DOHH2 (cell line): ENCODE results near the gene LMTK2.
A peak's percentile ranks its signal among the peaks of the same experiment; 100 is the strongest.

Experiments
- H3F3A ChIP-seq: fragments of 200-600 bp; sonication (generic), shearing (Covaris generic); 2 replicates; pipeline ENCODE4 v1.6.0; 2016; ENCODE audit warnings: antibody characterized with exemption, mild to moderate bottlenecking; ENCODE audit not compliant: control insufficient read depth, insufficient read depth
- H3K27ac ChIP-seq: fragments of 200-600 bp; sonication (generic); 2 replicates; pipeline ENCODE4 v1.5.1; 2014; ENCODE audit warnings: low read depth, mild to moderate bottlenecking, low read length, moderate library complexity
- H3K27me3 ChIP-seq: fragments of 200-600 bp; sonication (generic); 2 replicates; pipeline ENCODE4 v1.6.1; 2014; ENCODE audit warnings: mild to moderate bottlenecking, low read length, mixed read lengths; ENCODE audit not compliant: control insufficient read depth
- H3K36me3 ChIP-seq: fragments of 200-600 bp; sonication (generic); 2 replicates; pipeline ENCODE4 v1.6.1; 2014; ENCODE audit warnings: mild to moderate bottlenecking, low read length, moderate library complexity, mixed read lengths; ENCODE audit not compliant: control insufficient read depth
- H3K4me1 ChIP-seq: fragments of 200-600 bp; sonication (generic); 2 replicates; pipeline ENCODE4 v1.6.1; 2014; ENCODE audit warnings: mild to moderate bottlenecking, low read length, mixed read lengths; ENCODE audit not compliant: control insufficient read depth
- H3K4me2 ChIP-seq: fragments of 200-600 bp; sonication (generic); 2 replicates; pipeline ENCODE4 v1.6.0; 2014; ENCODE audit warnings: mild to moderate bottlenecking, low read length, moderate library complexity
- H3K4me3 ChIP-seq: fragments of 200-600 bp; sonication (generic); 2 replicates; pipeline ENCODE4 v1.5.1; 2014; ENCODE audit warnings: mild to moderate bottlenecking, low read length, mixed read lengths
- H3K79me2 ChIP-seq: fragments of 200-600 bp; sonication (generic); 2 replicates; pipeline ENCODE4 v1.6.1; 2014; ENCODE audit warnings: mild to moderate bottlenecking, low read length, mixed read lengths; ENCODE audit not compliant: control insufficient read depth
- H3K9me2 ChIP-seq: fragments of 200-600 bp; sonication (generic); replicated peaks from 2 replicates; pipeline ENCODE4 v1.6.1; 2014; ENCODE audit warnings: mild to moderate bottlenecking, low read length, mixed read lengths; ENCODE audit not compliant: control insufficient read depth
- H3K9me3 ChIP-seq: fragments of 200-600 bp; sonication (generic); 2 replicates; pipeline ENCODE4 v1.6.1; 2014; ENCODE audit warnings: antibody characterized with exemption, low read length, mixed read lengths; ENCODE audit not compliant: control insufficient read depth, insufficient read depth
- H4K20me1 ChIP-seq: fragments of 200-600 bp; sonication (generic); 2 replicates; pipeline ENCODE4 v1.6.0; 2014; ENCODE audit warnings: low read depth, mild to moderate bottlenecking, antibody characterized with exemption, low read length, moderate library complexity; ENCODE audit not compliant: control insufficient read depth, insufficient read depth
- EZH2phosphoT487 ChIP-seq: fragments of 200-600 bp; sonication (generic); IDR thresholded peaks from 2 replicates; pipeline ENCODE4 v1.6.1; 2017; ENCODE audit warnings: borderline replicate concordance, mild to moderate bottlenecking, antibody characterized with exemption, low read length, moderate library complexity, mixed read lengths
- TF ChIP-seq, protein P1 (sequence below): fragments of 200-600 bp; sonication (generic); IDR thresholded peaks from one replicate; pipeline ENCODE4 v1.5.1; 2014; ENCODE audit warnings: antibody characterized with exemption, mild to moderate bottlenecking, low read depth, low read length; ENCODE audit not compliant: poor library complexity, severe bottlenecking

LMTK2 gene

DNA sequence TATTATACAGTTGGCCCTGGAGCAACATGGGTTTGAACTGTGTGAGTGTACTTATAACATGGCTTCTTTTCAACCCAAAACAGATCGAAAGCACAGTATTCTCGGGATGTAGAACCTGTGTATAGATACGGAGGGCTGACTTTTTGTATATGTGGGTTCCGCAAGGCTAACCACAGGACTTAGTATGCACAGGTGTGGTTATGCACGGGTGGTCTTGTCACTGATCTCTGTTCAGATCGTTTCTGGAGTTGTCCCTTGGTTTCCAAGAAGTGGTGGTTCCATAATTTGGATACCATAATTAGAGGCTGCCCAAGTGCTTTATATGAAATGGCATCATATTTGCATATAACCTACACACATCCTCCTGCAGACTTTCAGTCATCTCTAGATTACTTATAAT is 93.7 kb downstream of the LMTK2 start:
- Histone ChIP-seq H3F3A (peaks cover 29% of the 10 kb centered on the region), H3K79me2 (peaks cover 3% of the 10 kb centered on the region), H3K27me3 (peaks cover 36% of the 10 kb centered on the region), H3K27ac (peak overlapping the region; percentile 52), H3K4me1 (peaks cover 56% of the 10 kb centered on the region), H3K9me3 (peaks cover 4% of the 10 kb centered on the region; the same call in 1 of the 2 replicates), H3K4me3 (peak overlapping the region; percentile 40; the same call in 1 of the 2 replicates), H4K20me1 (peaks cover 71% of the 10 kb centered on the region), H3K36me3 (peaks cover under 1% of the 10 kb centered on the region; the same call in 1 of the 2 replicates), H3K9me2 (no peaks in the 10 kb centered on the region), H3K4me2 (peak overlapping the region; percentile 70)
- TF ChIP-seq, protein P1, sequence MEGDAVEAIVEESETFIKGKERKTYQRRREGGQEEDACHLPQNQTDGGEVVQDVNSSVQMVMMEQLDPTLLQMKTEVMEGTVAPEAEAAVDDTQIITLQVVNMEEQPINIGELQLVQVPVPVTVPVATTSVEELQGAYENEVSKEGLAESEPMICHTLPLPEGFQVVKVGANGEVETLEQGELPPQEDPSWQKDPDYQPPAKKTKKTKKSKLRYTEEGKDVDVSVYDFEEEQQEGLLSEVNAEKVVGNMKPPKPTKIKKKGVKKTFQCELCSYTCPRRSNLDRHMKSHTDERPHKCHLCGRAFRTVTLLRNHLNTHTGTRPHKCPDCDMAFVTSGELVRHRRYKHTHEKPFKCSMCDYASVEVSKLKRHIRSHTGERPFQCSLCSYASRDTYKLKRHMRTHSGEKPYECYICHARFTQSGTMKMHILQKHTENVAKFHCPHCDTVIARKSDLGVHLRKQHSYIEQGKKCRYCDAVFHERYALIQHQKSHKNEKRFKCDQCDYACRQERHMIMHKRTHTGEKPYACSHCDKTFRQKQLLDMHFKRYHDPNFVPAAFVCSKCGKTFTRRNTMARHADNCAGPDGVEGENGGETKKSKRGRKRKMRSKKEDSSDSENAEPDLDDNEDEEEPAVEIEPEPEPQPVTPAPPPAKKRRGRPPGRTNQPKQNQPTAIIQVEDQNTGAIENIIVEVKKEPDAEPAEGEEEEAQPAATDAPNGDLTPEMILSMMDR, result no peak
- TF ChIP-seq EZH2phosphoT487, result peak; percentile 99; the same call in 1 of the 2 replicates

- Histone ChIP-seq H3K4me2 (peak overlapping the region; percentile 72), H4K20me1 (peaks cover 66% of the 10 kb centered on the region), H3K4me1 (peaks cover 56% of the 10 kb centered on the region), H3K9me3 (peaks cover 4% of the 10 kb centered on the region; the same call in 1 of the 2 replicates), H3K79me2 (peaks cover 3% of the 10 kb centered on the region), H3K27me3 (peaks cover 32% of the 10 kb centered on the region), H3K9me2 (no peaks in the 10 kb centered on the region), H3K27ac (no peak overlapping the region), H3K36me3 (peaks cover 10% of the 10 kb centered on the region), H3F3A (peaks cover 26% of the 10 kb centered on the region), H3K4me3 (peak overlapping the region; percentile 57)
- TF ChIP-seq, protein P1, result no peak
- no peak; the same call in 1 of the 2 replicates for TF ChIP-seq EZH2phosphoT487
Observed at GRCh38 chr7:98202367-98203195, 95.9 kb downstream of the LMTK2 start.

DNA sequence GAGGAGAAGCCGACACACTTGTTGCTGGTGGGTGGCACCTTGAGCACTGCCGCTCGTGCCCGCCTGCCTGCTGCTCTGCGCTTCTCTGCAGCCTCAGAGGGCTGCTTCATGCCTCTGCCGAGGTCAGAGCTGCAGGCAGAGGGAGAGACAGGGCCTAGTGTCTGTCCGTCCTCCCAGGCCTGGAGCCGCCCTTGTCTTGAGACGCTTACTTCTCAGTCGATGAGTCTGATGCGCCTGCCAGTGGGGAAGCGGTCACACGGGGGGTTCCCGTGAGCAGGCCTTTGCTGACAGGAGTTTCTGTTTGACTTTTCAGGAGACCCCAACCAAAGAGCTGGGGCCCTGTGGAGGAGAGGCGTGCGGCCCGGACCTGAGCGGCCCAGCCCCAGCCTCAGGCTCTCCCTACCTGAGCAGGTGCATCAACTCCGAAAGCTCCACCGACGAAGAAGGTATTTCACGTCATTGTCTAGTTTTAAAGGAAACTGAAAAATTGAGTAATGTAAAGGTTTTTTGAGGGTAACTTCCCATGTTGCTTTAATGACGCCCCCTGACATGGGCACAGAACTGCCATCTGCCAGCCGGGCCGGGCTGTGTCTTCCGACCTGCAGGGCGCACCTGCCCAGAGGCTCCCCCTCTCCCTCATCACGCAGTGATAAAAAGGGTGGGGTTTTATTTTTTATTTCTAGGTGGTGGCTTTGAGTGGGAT is 96.8 kb downstream of the LMTK2 start:
- Histone ChIP-seq H3F3A (peaks cover 31% of the 10 kb centered on the region), H3K4me3 (peak overlapping the region; percentile 57), H3K4me2 (peak overlapping the region; percentile 72), H3K9me2 (no peaks in the 10 kb centered on the region), H3K9me3 (peaks cover 2% of the 10 kb centered on the region; the same call in 1 of the 2 replicates), H4K20me1 (peaks cover 61% of the 10 kb centered on the region), H3K27me3 (peaks cover 29% of the 10 kb centered on the region), H3K36me3 (peaks cover 10% of the 10 kb centered on the region), H3K4me1 (peaks cover 55% of the 10 kb centered on the region), H3K79me2 (peaks cover 3% of the 10 kb centered on the region), H3K27ac (no peak overlapping the region)
- no peak for TF ChIP-seq EZH2phosphoT487
- TF ChIP-seq, protein P1, result no peak
